ENCODE data around the gene PPP4R2.
A peak's percentile ranks its signal among the peaks of the same experiment; 100 is the strongest.

The PPP4R2 gene

GRCh38 chr3:73072634-73073033, 76.0 kb downstream of the PPP4R2 start:
- peak; percentile 11; the same call in 1 of the 3 replicates for ATAC-seq (ENCODE audit: low read depth)
- no peak for DNase-seq (ENCODE audit: low spot score)
- Histone ChIP-seq H3K27ac (ENCODE audit: poor library complexity, severe bottlenecking) (no peak overlapping the region), H3K36me3 (ENCODE audit: low read depth) (peaks cover 10% of the 10 kb centered on the region), H3K4me3 (ENCODE audit: severe bottlenecking) (no peak overlapping the region), H3K4me1 (ENCODE audit: insufficient read depth, poor library complexity, severe bottlenecking) (no peaks in the 10 kb centered on the region), H3K9me3 (ENCODE audit: severe bottlenecking) (no peaks in the 10 kb centered on the region), H3K27me3 (ENCODE audit: insufficient read depth, poor library complexity, severe bottlenecking) (no peaks in the 10 kb centered on the region)
- TF ChIP-seq, protein P1, sequence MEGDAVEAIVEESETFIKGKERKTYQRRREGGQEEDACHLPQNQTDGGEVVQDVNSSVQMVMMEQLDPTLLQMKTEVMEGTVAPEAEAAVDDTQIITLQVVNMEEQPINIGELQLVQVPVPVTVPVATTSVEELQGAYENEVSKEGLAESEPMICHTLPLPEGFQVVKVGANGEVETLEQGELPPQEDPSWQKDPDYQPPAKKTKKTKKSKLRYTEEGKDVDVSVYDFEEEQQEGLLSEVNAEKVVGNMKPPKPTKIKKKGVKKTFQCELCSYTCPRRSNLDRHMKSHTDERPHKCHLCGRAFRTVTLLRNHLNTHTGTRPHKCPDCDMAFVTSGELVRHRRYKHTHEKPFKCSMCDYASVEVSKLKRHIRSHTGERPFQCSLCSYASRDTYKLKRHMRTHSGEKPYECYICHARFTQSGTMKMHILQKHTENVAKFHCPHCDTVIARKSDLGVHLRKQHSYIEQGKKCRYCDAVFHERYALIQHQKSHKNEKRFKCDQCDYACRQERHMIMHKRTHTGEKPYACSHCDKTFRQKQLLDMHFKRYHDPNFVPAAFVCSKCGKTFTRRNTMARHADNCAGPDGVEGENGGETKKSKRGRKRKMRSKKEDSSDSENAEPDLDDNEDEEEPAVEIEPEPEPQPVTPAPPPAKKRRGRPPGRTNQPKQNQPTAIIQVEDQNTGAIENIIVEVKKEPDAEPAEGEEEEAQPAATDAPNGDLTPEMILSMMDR (IDR thresholded peaks at IDR 0.05; ENCODE audit: poor library complexity, severe bottlenecking): no peak

- no peaks in the 10 kb centered on the region for H3K9me3 ChIP-seq (ENCODE audit: severe bottlenecking)
- H3K27me3 ChIP-seq (ENCODE audit: insufficient read depth, poor library complexity, severe bottlenecking): no peaks in the 10 kb centered on the region
- ATAC-seq (ENCODE audit: low read depth) (no peak), DNase-seq (ENCODE audit: low spot score) (no peak)
- no peaks in the 10 kb centered on the region for H3K4me1 ChIP-seq (ENCODE audit: insufficient read depth, poor library complexity, severe bottlenecking)
- no peak overlapping the region for H3K4me3 ChIP-seq (ENCODE audit: severe bottlenecking)
- 0 out of 2 replicates have a peak, but pooled peaks cover 5% of the 10 kb centered on the region for H3K36me3 ChIP-seq (ENCODE audit: low read depth)
- TF ChIP-seq, protein P1 (IDR thresholded peaks at IDR 0.05; ENCODE audit: poor library complexity, severe bottlenecking): no peak
- H3K27ac ChIP-seq (ENCODE audit: poor library complexity, severe bottlenecking): no peak overlapping the region
Measured at GRCh38 chr3:73073091-73073707, 76.6 kb downstream of the PPP4R2 start.

DNA sequence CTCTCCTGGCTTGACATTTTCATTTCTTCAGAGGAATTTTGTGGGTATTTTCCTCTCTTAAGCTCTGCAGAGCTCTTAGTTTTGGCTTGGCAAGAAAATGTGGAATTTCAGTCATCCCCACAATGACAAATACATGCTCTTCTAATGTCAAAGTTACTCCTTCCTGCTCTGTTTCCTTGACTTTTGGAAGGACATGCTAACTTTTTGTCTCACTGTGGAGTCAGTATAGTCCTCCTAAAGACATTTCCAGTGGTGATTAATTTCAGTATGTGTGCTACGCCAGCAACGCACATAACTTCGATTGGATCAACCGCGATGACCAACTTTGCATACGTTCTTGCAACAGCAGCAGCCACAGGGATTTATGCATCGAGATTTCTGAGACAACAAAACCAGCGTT, 78.2 kb downstream of the PPP4R2 start:
- ATAC-seq (ENCODE audit: low read depth): no peak
- no peaks in the 10 kb centered on the region for H3K9me3 ChIP-seq (ENCODE audit: severe bottlenecking)
- TF ChIP-seq, protein P1 (IDR thresholded peaks at IDR 0.05; ENCODE audit: poor library complexity, severe bottlenecking): no peak
- H3K27ac ChIP-seq (ENCODE audit: poor library complexity, severe bottlenecking): no peak overlapping the region
- no peaks in the 10 kb centered on the region for H3K36me3 ChIP-seq (ENCODE audit: low read depth)
- no peaks in the 10 kb centered on the region for H3K27me3 ChIP-seq (ENCODE audit: insufficient read depth, poor library complexity, severe bottlenecking)
- no peak for DNase-seq (ENCODE audit: low spot score)
- no peaks in the 10 kb centered on the region for H3K4me1 ChIP-seq (ENCODE audit: insufficient read depth, poor library complexity, severe bottlenecking)
- no peak overlapping the region for H3K4me3 ChIP-seq (ENCODE audit: severe bottlenecking)

- H3K27me3 ChIP-seq (ENCODE audit: insufficient read depth, poor library complexity, severe bottlenecking): no peaks in the 10 kb centered on the region
- no peaks in the 10 kb centered on the region for H3K36me3 ChIP-seq (ENCODE audit: low read depth)
- ATAC-seq (ENCODE audit: low read depth): no peak
- H3K4me3 ChIP-seq (ENCODE audit: severe bottlenecking): no peak overlapping the region
- no peaks in the 10 kb centered on the region for H3K4me1 ChIP-seq (ENCODE audit: insufficient read depth, poor library complexity, severe bottlenecking)
- no peak overlapping the region for H3K27ac ChIP-seq (ENCODE audit: poor library complexity, severe bottlenecking)
- H3K9me3 ChIP-seq (ENCODE audit: severe bottlenecking): no peaks in the 10 kb centered on the region
- TF ChIP-seq, protein P1 (IDR thresholded peaks at IDR 0.05; ENCODE audit: poor library complexity, severe bottlenecking): no peak
- DNase-seq (ENCODE audit: low spot score): no peak
Measured at GRCh38 chr3:73080216-73080966, 83.8 kb downstream of the PPP4R2 start.

DNA sequence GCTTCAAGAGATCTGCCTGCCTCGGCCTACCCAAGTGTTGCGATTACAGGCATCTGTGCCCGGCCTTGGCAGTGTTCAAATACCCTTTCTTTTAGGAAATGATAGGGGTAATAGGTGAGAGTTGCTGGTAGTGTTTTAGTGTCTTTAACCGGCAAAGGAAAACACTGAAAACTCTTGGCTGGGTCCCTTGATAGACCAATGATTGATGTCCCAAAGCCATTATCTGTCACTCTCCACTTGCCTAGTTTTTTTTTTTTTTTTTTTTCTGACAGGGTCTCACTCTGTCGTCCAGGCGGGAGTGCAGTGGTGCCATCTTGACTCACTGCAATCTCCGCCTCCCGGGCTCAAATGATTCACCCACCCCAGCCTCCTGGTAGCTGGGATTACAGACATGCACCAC, 84.5 kb downstream of the PPP4R2 start:
- no peak overlapping the region for H3K4me3 ChIP-seq (ENCODE audit: severe bottlenecking)
- ATAC-seq (ENCODE audit: low read depth) (no peak), DNase-seq (ENCODE audit: low spot score) (no peak)
- H3K27ac ChIP-seq (ENCODE audit: poor library complexity, severe bottlenecking): no peak overlapping the region
- H3K27me3 ChIP-seq (ENCODE audit: insufficient read depth, poor library complexity, severe bottlenecking): no peaks in the 10 kb centered on the region
- TF ChIP-seq, protein P1 (IDR thresholded peaks at IDR 0.05; ENCODE audit: poor library complexity, severe bottlenecking): no peak
- H3K36me3 ChIP-seq (ENCODE audit: low read depth): no peaks in the 10 kb centered on the region
- no peaks in the 10 kb centered on the region for H3K4me1 ChIP-seq (ENCODE audit: insufficient read depth, poor library complexity, severe bottlenecking)
- no peaks in the 10 kb centered on the region for H3K9me3 ChIP-seq (ENCODE audit: severe bottlenecking)
